H1 (cell line): ENCODE data around the gene FBXO11. TPM values are rescaled to one million over a fixed set of nuclear protein-coding genes. Genes with fewer than 3 reads are reported as not detected.

ENCODE experiments used
- CTCF ChIA-PET: fragments of 300-600 bp; sonication (Branson Sonifier 250); formaldehyde crosslinking; loops from one replicate; lab custom pipeline; 2021; ENCODE audit not compliant: partially characterized antibody; lab: Charles Lee
- POLR2A ChIA-PET: fragments of 300-600 bp; sonication (Branson Sonifier 250); formaldehyde crosslinking; loops from one replicate; lab custom pipeline; 2021; ENCODE audit warnings: inconsistent platforms; ENCODE audit not compliant: partially characterized antibody; lab: Charles Lee
- DNase-seq, 2 experiments: peaks; one replicate each; pipeline versions ENCODE4 v3.0.0 to v3.0.0-alpha.2; 2010 to 2022; ENCODE audit warnings: low spot score in 2 of 2, low read depth in 1 of 2, mixed read lengths in 1 of 2
- FAIRE-seq: peaks from 2 replicates; lab custom pipeline; 2011; peaks lifted over from hg19 to GRCh38; lab: Jason Lieb, UNC
- H2AFZ ChIP-seq: 2 replicates; pipeline ENCODE4 v1.8.1; 2012; ENCODE audit warnings: low read length, inconsistent platforms
- H2AK5ac ChIP-seq: 2 replicates; pipeline ENCODE4 v1.6.1; 2013; ENCODE audit warnings: low read depth, low read length
- H2BK120ac ChIP-seq: replicated peaks from 2 replicates; pipeline ENCODE3; 2013; ENCODE audit warnings: low read depth, low read length, inconsistent platforms
- H2BK12ac ChIP-seq: 2 replicates; pipeline ENCODE4 v1.6.1; 2013; ENCODE audit warnings: low read depth, low read length
- H2BK15ac ChIP-seq: 2 replicates; pipeline ENCODE4 v1.6.1; 2013; ENCODE audit warnings: low read length
- H2BK20ac ChIP-seq: 2 replicates; pipeline ENCODE4 v1.6.1; 2013; ENCODE audit warnings: low read length
- H2BK5ac ChIP-seq: 2 replicates; pipeline ENCODE4 v1.6.1; 2013; ENCODE audit warnings: low read depth, low read length
- H3K14ac ChIP-seq: 2 replicates; pipeline ENCODE4 v1.6.1; 2013; ENCODE audit warnings: inconsistent platforms; ENCODE audit not compliant: insufficient read length
- H3K18ac ChIP-seq: 2 replicates; pipeline ENCODE4 v1.6.1; 2013; ENCODE audit warnings: low read length; ENCODE audit errors: extremely low read depth
- H3K23ac ChIP-seq: 2 replicates; pipeline ENCODE4 v1.6.1; 2013; ENCODE audit warnings: inconsistent platforms; ENCODE audit not compliant: insufficient read length
- H3K23me2 ChIP-seq: 2 replicates; pipeline ENCODE4 v1.6.1; 2013; ENCODE audit warnings: low read depth, low read length
- H3K27ac ChIP-seq: 2 replicates; pipeline ENCODE4 v1.6.1; 2011; ENCODE audit warnings: low read depth, low read length, inconsistent platforms
- H3K27me3 ChIP-seq, 4 experiments: replicated peaks in 1 of 4; 1 replicate in 1 of 4; 2 replicates in 3 of 4; pipeline versions ENCODE4 v1.6.1 to v1.8.1; 2011 to 2013; ENCODE audit warnings: low read length in 3 of 4, mild to moderate bottlenecking in 3 of 4, inconsistent platforms in 2 of 4, mixed read lengths in 2 of 4, moderate library complexity in 1 of 4; ENCODE audit not compliant: control insufficient read depth in 3 of 4, insufficient read depth in 3 of 4; ENCODE audit errors: extremely low read depth in 1 of 4
- H3K36me3 ChIP-seq, 4 experiments: 2 replicates each; pipeline versions ENCODE4 v1.6.1 to v1.8.1; 2011 to 2013; ENCODE audit warnings: mild to moderate bottlenecking in 4 of 4, low read length in 3 of 4, moderate library complexity in 2 of 4, control low read depth in 1 of 4, inconsistent platforms in 1 of 4; ENCODE audit not compliant: insufficient read depth in 4 of 4, control insufficient read depth in 2 of 4
- H3K4ac ChIP-seq: replicated peaks from 2 replicates; pipeline ENCODE3; 2013; ENCODE audit warnings: low read length, low read depth, mixed read lengths, inconsistent platforms; ENCODE audit not compliant: insufficient read length
- H3K4me1 ChIP-seq, 4 experiments: replicated peaks in 1 of 4; 1 replicate in 1 of 4; 2 replicates in 3 of 4; pipeline versions ENCODE4 v1.6.1 to v1.8.1; 2011 to 2013; ENCODE audit warnings: low read length in 3 of 4, inconsistent platforms in 2 of 4, mixed read lengths in 1 of 4; ENCODE audit not compliant: insufficient read depth in 4 of 4, control insufficient read depth in 3 of 4
- H3K4me2 ChIP-seq, 2 experiments: 2 replicates each; pipeline versions ENCODE4 v1.6.1 to v1.8.1; 2011 to 2013; ENCODE audit warnings: low read depth in 2 of 2, low read length in 2 of 2, control low read depth in 1 of 2, inconsistent platforms in 1 of 2, mild to moderate bottlenecking in 1 of 2; ENCODE audit not compliant: insufficient read depth in 1 of 2
- H3K4me3 ChIP-seq, 4 experiments: fragments of 200-600, 300-600 bp in 1 of 4; sonication (generic), shearing (Covaris generic), sonication (Bioruptor Twin) in 1 of 4; 2 replicates each; pipeline versions ENCODE4 v1.5.1 to v1.8.1; 2011 to 2016; ENCODE audit warnings: low read length in 4 of 4, low read depth in 3 of 4, control low read depth in 2 of 4, inconsistent platforms in 2 of 4, mild to moderate bottlenecking in 2 of 4, mixed read lengths in 1 of 4, moderate library complexity in 1 of 4; ENCODE audit not compliant: insufficient read depth in 2 of 4; ENCODE audit errors: extremely low read depth in 1 of 4
- H3K56ac ChIP-seq: replicated peaks from 2 replicates; pipeline ENCODE3; 2013; ENCODE audit warnings: low read depth, mild to moderate bottlenecking, mixed read lengths, low read length, inconsistent platforms; ENCODE audit not compliant: insufficient read length
- H3K79me1 ChIP-seq: 2 replicates; pipeline ENCODE4 v1.6.1; 2013; ENCODE audit warnings: low read depth, low read length, control low read depth
- H3K79me2 ChIP-seq, 2 experiments: 2 replicates each; pipeline versions ENCODE4 v1.6.1 to v1.8.1; 2012 to 2013; ENCODE audit warnings: low read length in 2 of 2, mild to moderate bottlenecking in 2 of 2, inconsistent platforms in 1 of 2; ENCODE audit not compliant: insufficient read depth in 2 of 2, control insufficient read depth in 1 of 2
- H3K9ac ChIP-seq, 4 experiments: replicated peaks in 1 of 4; 1 replicate in 1 of 4; 2 replicates in 3 of 4; pipeline versions ENCODE4 v1.6.1 to v1.8.1; 2011 to 2013; ENCODE audit warnings: low read depth in 3 of 4, low read length in 3 of 4, control low read depth in 2 of 4, mild to moderate bottlenecking in 2 of 4, moderate library complexity in 2 of 4, inconsistent platforms in 1 of 4; ENCODE audit errors: extremely low read depth in 1 of 4
- H3K9me3 ChIP-seq, 2 experiments: 2 replicates each; pipeline versions ENCODE4 v1.6.1 to v1.8.1; 2012 to 2013; ENCODE audit warnings: mild to moderate bottlenecking in 2 of 2, moderate library complexity in 2 of 2, control low read depth in 1 of 2, inconsistent platforms in 1 of 2, low read depth in 1 of 2, low read length in 1 of 2, mixed read lengths in 1 of 2; ENCODE audit not compliant: insufficient read depth in 2 of 2
- H4K20me1 ChIP-seq, 2 experiments: replicated peaks in 1 of 2; 2 replicates each; pipeline versions ENCODE3 to v1.8.1; 2011 to 2013; ENCODE audit warnings: inconsistent platforms in 2 of 2, low read length in 2 of 2, mild to moderate bottlenecking in 1 of 2; ENCODE audit not compliant: insufficient read depth in 2 of 2, control insufficient read depth in 1 of 2
- H4K5ac ChIP-seq: 2 replicates; pipeline ENCODE4 v1.6.1; 2013; ENCODE audit warnings: low read length, low read depth, mixed read lengths, inconsistent platforms; ENCODE audit not compliant: insufficient read length
- H4K8ac ChIP-seq: 2 replicates; pipeline ENCODE4 v1.8.0; 2013; ENCODE audit warnings: mild to moderate bottlenecking, moderate library complexity, low read length, inconsistent platforms; ENCODE audit not compliant: insufficient read depth; ENCODE audit errors: extremely low read depth
- H4K91ac ChIP-seq: replicated peaks from 2 replicates; pipeline ENCODE3; 2013; ENCODE audit warnings: low read length, mixed read lengths, inconsistent platforms; ENCODE audit not compliant: insufficient read length
- CEBPB ChIP-seq: IDR thresholded peaks from 2 replicates; pipeline ENCODE4 v1.6.1; 2012; ENCODE audit warnings: low read depth, low read length
- CHD2 ChIP-seq: IDR thresholded peaks from 2 replicates; pipeline ENCODE4 v1.6.1; 2012; ENCODE audit warnings: low read length, improper control_type of control experiment
- FOSL1 ChIP-seq: IDR thresholded peaks from 2 replicates; pipeline ENCODE4 v1.6.1; 2011; ENCODE audit warnings: mild to moderate bottlenecking, low read depth, low read length, moderate library complexity; ENCODE audit not compliant: insufficient read depth
- MAFK ChIP-seq: IDR thresholded peaks from 2 replicates; pipeline ENCODE4 v1.6.1; 2012; ENCODE audit warnings: low read depth, mild to moderate bottlenecking, improper control_type of control experiment, low read length
- SP1 ChIP-seq: IDR thresholded peaks from 2 replicates; pipeline ENCODE4 v1.6.1; 2011; ENCODE audit warnings: low read depth, low read length
- WGBS, 2 experiments: shearing (Covaris generic) in 1 of 2; methylation state at CpG; one replicate each; pipeline versions ENCODE4 v1.1.6 to v1.1.7; 2013 to 2015; ENCODE audit warnings: low lambda C conversion rate in 2 of 2, mixed read lengths in 2 of 2, inconsistent platforms in 1 of 2, low coverage in 1 of 2, missing lambda C conversion rate in 1 of 2; ENCODE audit not compliant: insufficient replicate concordance in 2 of 2, insufficient coverage in 1 of 2, insufficient read length in 1 of 2; ENCODE audit errors: extremely low coverage in 1 of 2, missing lambda C conversion rate in 1 of 2; 5-methylcytosine and 5-hydroxymethylcytosine counted together
- polyA plus RNA-seq, 7 experiments: library from polyadenylated mRNA; depleted of rRNA in 3 of 7; stranded (reverse) in 5 of 7; unstranded in 2 of 7; fragments of >200 nt in 5 of 7; fragments of 200-250 nt in 2 of 7; gene quantifications; 1 replicate in 5 of 7; 2 replicates in 1 of 7; 4 replicates in 1 of 7; pipeline versions ENCODE4 v1.2.1 to v1.2.3, GENCODE V29; 2011 to 2013; ENCODE audit warnings: missing spikeins in 2 of 7, mixed read lengths in 2 of 7
- total RNA-seq: library from RNA; stranded (reverse); fragmentation: NEBNext Ultra II Directional; extraction: Animal tissue kit (Norgen Biotek cat#: 25700); gene quantifications from 2 replicates; pipeline ENCODE4 v1.2.1, GENCODE V29; 2021

FBXO11 gene
- total and polyA plus RNA-seq, 2 of the 8 experiments (the other 6 are each of a cell fraction or from before 2014, with no cell fraction given), result 21.7 to 57.3 TPM

DNA sequence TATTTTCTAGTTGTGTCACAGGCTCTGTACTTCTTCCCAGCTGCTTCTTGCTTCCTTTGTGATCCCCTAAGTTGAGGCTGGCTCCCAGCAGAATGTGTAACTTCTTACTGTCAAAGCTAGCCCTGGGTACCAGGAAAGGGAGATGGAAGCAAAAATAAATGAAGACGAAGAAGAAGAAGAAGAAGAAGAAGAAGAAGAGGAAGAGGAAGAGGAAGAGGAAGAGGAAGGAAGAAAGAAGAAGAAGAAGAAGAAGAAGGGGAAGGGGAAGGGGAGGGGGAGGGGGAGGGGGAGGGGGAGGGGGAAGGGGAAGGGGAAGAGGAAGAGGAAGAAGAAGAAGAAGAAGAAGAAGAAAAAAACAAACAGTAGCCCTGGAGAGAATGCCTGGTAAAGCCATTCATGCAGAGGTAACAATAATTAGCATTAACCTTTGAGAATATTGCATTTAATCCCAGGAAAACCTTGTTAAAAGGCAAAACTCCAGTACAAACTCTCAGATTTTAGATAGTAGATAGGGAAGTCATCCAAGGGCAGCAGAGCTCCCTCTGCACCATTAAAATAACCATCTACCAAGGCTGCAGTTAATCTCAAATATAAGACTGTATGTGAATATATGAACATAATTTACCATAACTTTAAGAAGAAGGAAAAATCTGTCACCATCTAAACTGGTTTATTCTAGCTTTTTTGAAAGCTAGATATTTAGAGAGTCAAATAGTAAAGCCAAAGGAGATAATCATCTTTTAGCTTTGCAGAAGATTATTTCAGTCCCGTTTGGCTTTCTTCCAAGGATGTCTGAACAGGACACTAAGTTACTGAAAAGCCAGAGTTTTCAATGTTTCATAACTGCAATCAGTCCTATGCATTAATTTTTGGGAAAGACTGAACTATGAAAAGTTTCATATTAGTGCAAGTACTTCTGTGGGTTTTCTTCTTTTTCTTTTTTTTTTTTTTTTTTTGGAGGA is 44.3 kb upstream of the FBXO11 start:
- H2AK5ac ChIP-seq, result no peak overlapping the region
- H3K4me2 ChIP-seq, result no peak overlapping the region
- no peak for FAIRE-seq
- no peak overlapping the region for H2BK20ac ChIP-seq
- H3K4me3 ChIP-seq, result no peak overlapping the region
- no peak overlapping the region for H3K14ac ChIP-seq
- H3K79me1 ChIP-seq, result no peaks in the 10 kb centered on the region; the same call in 1 of the 2 replicates
- H2AFZ ChIP-seq, result no peak overlapping the region
- DNase-seq, result no peak
- H3K27ac ChIP-seq, result no peak overlapping the region
- H3K36me3 ChIP-seq, result no peaks in the 10 kb centered on the region
- ChIA-PET POLR2A (no interaction called here), CTCF (interaction anchor here (0.6 kb wide), 1 partner anchor 1935 kb away, joined by 3 read pairs; no protein-coding TSS in a partner anchor)
- no peak overlapping the region for H2BK120ac ChIP-seq
- H2BK15ac ChIP-seq, result no peak overlapping the region
- H3K4me1 ChIP-seq, result no peaks in the 10 kb centered on the region
- H3K9me3 ChIP-seq, result no peaks in the 10 kb centered on the region
- no peak overlapping the region for H2BK5ac ChIP-seq
- no peak overlapping the region for H2BK12ac ChIP-seq
- H3K9ac ChIP-seq, result no peak overlapping the region
- no peaks in the 10 kb centered on the region for H3K79me2 ChIP-seq
- no peak overlapping the region for H3K4ac ChIP-seq
- H3K56ac ChIP-seq, result no peak overlapping the region
- no peak overlapping the region for H3K23ac ChIP-seq
- H4K8ac ChIP-seq, result no peak overlapping the region
- WGBS, 2 experiments, result 79% methylated on average over 1 of the region's 2 CpGs; no CpG with 5 or more reads in 1 of the 2 experiments
- no peak overlapping the region for H3K18ac ChIP-seq
- H4K91ac ChIP-seq, result no peak overlapping the region
- H3K23me2 ChIP-seq, result no peaks in the 10 kb centered on the region
- H4K20me1 ChIP-seq, result no peaks in the 10 kb centered on the region
- H4K5ac ChIP-seq, result no peak overlapping the region
- no peaks in the 10 kb centered on the region for H3K27me3 ChIP-seq
- TF ChIP-seq CHD2 (no peak), MAFK (no peak), SP1 (no peak), FOSL1 (no peak), CEBPB (no peak)
